Measurements from ENCODE around the gene CADM2.

The CADM2 gene

GRCh38 chr3:85890043-85890555, 931.3 kb downstream of the CADM2 start:
- Histone ChIP-seq H3K36me3 (ENCODE audit: control insufficient read depth in 2 of 2, insufficient read depth in 1 of 2, low read length in 2 of 2) (no peaks in the 10 kb centered on the region), H3K4me3 (ENCODE audit: low read depth, low read length) (no peak overlapping the region), H3K27ac (ENCODE audit: extremely low read depth, low read depth, low read length) (no peak overlapping the region), H3K9me3 (ENCODE audit: control insufficient read depth, insufficient read depth, low read depth, low read length) (no peaks in the 10 kb centered on the region), H3K4me1 (ENCODE audit: control insufficient read depth, insufficient read depth, low read length) (no peaks in the 10 kb centered on the region)
- POLR2A ChIA-PET: no interaction called here
- TF ChIP-seq ZBTB8A (tag by site-specific recombination; IDR thresholded peaks at IDR 0.05) (no peak), GLI4 (tag by site-specific recombination; IDR thresholded peaks at IDR 0.05) (no peak), EGR2 (tag by site-specific recombination; IDR thresholded peaks at IDR 0.05; ENCODE audit: low read depth) (no peak), IKZF3 (tag by site-specific recombination; IDR thresholded peaks at IDR 0.05) (no peak)
- CTCF ChIA-PET: interaction anchor here (0.9 kb wide), 1 partner anchor 11 kb away, joined by 3 read pairs; no protein-coding TSS in a partner anchor

DNA sequence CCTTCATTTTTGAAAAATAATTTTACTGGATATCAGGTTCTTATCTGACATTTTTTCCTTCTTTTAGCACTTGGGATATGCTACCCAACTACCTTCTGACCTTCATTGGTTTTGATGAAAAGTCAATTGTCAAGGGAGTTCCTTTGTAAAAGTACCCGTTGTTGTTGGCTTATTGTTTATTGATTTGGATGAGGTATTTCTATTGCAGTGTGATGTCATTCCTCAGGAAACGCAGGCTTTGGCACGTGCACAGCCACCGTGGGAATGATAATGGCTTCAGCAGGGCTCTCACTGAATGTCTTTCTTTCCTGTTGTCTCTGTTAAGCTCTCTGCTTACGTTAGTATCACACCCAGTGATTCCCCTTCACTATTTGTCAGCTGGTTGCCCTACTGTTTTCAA, 944.6 kb downstream of the CADM2 start:
- no peak for TF ChIP-seq REPIN1 (tag by site-specific recombination; IDR thresholded peaks at IDR 0.05; ENCODE audit: low read depth)
- no peak for TF ChIP-seq ZNF302 (tag by site-specific recombination; IDR thresholded peaks at IDR 0.05; ENCODE audit: low read depth)
- TF ChIP-seq ZNF335 (tag by site-specific recombination; conservative IDR thresholded peaks at IDR 0.05): no peak
- no peak for TF ChIP-seq ZNF169 (tag by site-specific recombination; IDR thresholded peaks at IDR 0.05)
- no peak for TF ChIP-seq ZNF366 (tag by site-specific recombination; conservative IDR thresholded peaks at IDR 0.05)
- TF ChIP-seq ZNF292 (tag by site-specific recombination; IDR thresholded peaks at IDR 0.05; ENCODE audit: borderline replicate concordance, low read depth): no peak
- TF ChIP-seq, protein P1, sequence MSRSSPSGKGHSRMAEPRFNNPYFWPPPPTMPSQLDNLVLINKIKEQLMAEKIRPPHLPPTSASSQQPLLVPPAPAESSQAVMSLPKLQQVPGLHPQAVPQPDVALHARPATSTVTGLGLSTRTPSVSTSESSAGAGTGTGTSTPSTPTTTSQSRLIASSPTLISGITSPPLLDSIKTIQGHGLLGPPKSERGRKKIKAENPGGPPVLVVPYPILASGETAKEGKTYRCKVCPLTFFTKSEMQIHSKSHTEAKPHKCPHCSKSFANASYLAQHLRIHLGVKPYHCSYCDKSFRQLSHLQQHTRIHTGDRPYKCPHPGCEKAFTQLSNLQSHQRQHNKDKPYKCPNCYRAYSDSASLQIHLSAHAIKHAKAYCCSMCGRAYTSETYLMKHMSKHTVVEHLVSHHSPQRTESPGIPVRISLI (tag by site-specific recombination; IDR thresholded peaks at IDR 0.05): no peak
- no peak for TF ChIP-seq ZNF223 (tag by site-specific recombination; IDR thresholded peaks at IDR 0.05)
- TF ChIP-seq ZNF112 (tag by site-specific recombination; IDR thresholded peaks at IDR 0.05): no peak
- no peak for TF ChIP-seq KLF16 (tag by site-specific recombination; IDR thresholded peaks at IDR 0.05)
- TF ChIP-seq, protein P2, sequence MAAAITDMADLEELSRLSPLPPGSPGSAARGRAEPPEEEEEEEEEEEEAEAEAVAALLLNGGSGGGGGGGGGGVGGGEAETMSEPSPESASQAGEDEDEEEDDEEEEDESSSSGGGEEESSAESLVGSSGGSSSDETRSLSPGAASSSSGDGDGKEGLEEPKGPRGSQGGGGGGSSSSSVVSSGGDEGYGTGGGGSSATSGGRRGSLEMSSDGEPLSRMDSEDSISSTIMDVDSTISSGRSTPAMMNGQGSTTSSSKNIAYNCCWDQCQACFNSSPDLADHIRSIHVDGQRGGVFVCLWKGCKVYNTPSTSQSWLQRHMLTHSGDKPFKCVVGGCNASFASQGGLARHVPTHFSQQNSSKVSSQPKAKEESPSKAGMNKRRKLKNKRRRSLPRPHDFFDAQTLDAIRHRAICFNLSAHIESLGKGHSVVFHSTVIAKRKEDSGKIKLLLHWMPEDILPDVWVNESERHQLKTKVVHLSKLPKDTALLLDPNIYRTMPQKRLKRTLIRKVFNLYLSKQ (tag by site-specific recombination; IDR thresholded peaks at IDR 0.05; ENCODE audit: borderline replicate concordance): no peak
- TF ChIP-seq, protein P3, sequence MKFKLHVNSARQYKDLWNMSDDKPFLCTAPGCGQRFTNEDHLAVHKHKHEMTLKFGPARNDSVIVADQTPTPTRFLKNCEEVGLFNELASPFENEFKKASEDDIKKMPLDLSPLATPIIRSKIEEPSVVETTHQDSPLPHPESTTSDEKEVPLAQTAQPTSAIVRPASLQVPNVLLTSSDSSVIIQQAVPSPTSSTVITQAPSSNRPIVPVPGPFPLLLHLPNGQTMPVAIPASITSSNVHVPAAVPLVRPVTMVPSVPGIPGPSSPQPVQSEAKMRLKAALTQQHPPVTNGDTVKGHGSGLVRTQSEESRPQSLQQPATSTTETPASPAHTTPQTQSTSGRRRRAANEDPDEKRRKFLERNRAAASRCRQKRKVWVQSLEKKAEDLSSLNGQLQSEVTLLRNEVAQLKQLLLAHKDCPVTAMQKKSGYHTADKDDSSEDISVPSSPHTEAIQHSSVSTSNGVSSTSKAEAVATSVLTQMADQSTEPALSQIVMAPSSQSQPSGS (tag by site-specific recombination; IDR thresholded peaks at IDR 0.05; ENCODE audit: low read depth): no peak
- no peak for TF ChIP-seq ZNF76 (tag by site-specific recombination; IDR thresholded peaks at IDR 0.05; ENCODE audit: borderline replicate concordance, low read depth)
- TF ChIP-seq, protein P4, sequence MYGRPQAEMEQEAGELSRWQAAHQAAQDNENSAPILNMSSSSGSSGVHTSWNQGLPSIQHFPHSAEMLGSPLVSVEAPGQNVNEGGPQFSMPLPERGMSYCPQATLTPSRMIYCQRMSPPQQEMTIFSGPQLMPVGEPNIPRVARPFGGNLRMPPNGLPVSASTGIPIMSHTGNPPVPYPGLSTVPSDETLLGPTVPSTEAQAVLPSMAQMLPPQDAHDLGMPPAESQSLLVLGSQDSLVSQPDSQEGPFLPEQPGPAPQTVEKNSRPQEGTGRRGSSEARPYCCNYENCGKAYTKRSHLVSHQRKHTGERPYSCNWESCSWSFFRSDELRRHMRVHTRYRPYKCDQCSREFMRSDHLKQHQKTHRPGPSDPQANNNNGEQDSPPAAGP (tag by site-specific recombination; IDR thresholded peaks at IDR 0.05): no peak
- TF ChIP-seq, protein P5, sequence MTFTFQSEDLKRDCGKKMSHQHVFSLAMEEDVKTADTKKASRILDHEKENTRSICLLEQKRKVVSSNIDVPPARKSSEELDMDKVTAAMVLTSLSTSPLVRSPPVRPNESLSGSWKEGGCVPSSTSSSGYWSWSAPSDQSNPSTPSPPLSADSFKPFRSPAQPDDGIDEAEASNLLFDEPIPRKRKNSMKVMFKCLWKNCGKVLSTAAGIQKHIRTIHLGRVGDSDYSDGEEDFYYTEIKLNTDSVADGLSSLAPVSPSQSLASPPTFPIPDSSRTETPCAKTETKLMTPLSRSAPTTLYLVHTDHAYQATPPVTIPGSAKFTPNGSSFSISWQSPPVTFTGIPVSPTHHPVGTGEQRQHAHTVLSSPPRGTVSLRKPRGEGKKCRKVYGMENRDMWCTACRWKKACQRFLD (tag by site-specific recombination; IDR thresholded peaks at IDR 0.05): no peak
- no peak for TF ChIP-seq ZNF792 (tag by site-specific recombination; IDR thresholded peaks at IDR 0.05)
- TF ChIP-seq ZNF791 (tag by site-specific recombination; IDR thresholded peaks at IDR 0.05): no peak
- no peak for TF ChIP-seq ZNF600 (tag by site-specific recombination; IDR thresholded peaks at IDR 0.05)
- TF ChIP-seq GLIS1 (tag by site-specific recombination; IDR thresholded peaks at IDR 0.05): no peak
- H3K4me1 ChIP-seq (ENCODE audit: control insufficient read depth, insufficient read depth, low read length): no peaks in the 10 kb centered on the region
- no peak overlapping the region for H3K27ac ChIP-seq (ENCODE audit: extremely low read depth, low read depth, low read length)
- no peak overlapping the region for H3K4me3 ChIP-seq (ENCODE audit: low read depth, low read length)
- no peaks in the 10 kb centered on the region for H3K36me3 ChIP-seq (ENCODE audit: control insufficient read depth in 2 of 2, insufficient read depth in 1 of 2, low read length in 2 of 2)
- POLR2A ChIA-PET: no interaction called here
- CTCF ChIA-PET: no interaction called here
- no peaks in the 10 kb centered on the region for H3K9me3 ChIP-seq (ENCODE audit: control insufficient read depth, insufficient read depth, low read depth, low read length)
